GM12878 (cell line): ENCODE measurements around the gene FAM118A. TPM values are rescaled to one million over a fixed set of nuclear protein-coding genes. Genes with fewer than 3 reads are reported as not detected.

Experiments used
- ATAC-seq: fragments of 200-7000 bp; cut with Tn5 transposase; 3 replicates; pipeline ENCODE4 v1.9.1; 2020; ENCODE audit warnings: mild to moderate bottlenecking, moderate library complexity
- BruUV-seq: library from RNA; stranded (reverse); fragments of 400-500 nt; replicated peaks from 2 replicates; lab custom pipeline; 2021; lab: Mats Ljungman, UMichigan
- CTCF ChIA-PET: fragments of 300-600 bp; sonication (Branson Sonifier 250); formaldehyde crosslinking; extraction: SDS; loops from one replicate; lab custom pipeline; 2021; ENCODE audit warnings: inconsistent platforms; lab: Yijun Ruan, JAX
- POLR2A ChIA-PET: fragments of 350-600 bp; formaldehyde crosslinking; extraction: SDS; loops from one replicate; lab custom pipeline; 2021; ENCODE audit warnings: inconsistent platforms; lab: Charles Lee
- RAD21 ChIA-PET: fragments of 300-600 bp; sonication (Branson Sonifier 250); formaldehyde crosslinking; loops from one replicate; lab custom pipeline; 2023; ENCODE audit warnings: antibody characterized with exemption; ENCODE audit not compliant: unreplicated experiment; lab: Charles Lee
- SMC1A ChIA-PET: fragments of 300-600 bp; sonication (Branson Sonifier 250); formaldehyde crosslinking; loops from one replicate; lab custom pipeline; 2023; ENCODE audit not compliant: unreplicated experiment, uncharacterized antibody; lab: Charles Lee
- DNase-seq: peaks from one replicate; pipeline ENCODE4 v3.0.0-alpha.2; 2011; ENCODE audit warnings: low read depth, low spot score
- FAIRE-seq: peaks from 3 replicates; lab custom pipeline; 2011; peaks lifted over from hg19 to GRCh38; lab: Jason Lieb, UNC
- H2AFZ ChIP-seq: 2 replicates; pipeline ENCODE4 v1.6.0; 2011; ENCODE audit warnings: low read depth, low read length, control low read depth; ENCODE audit not compliant: control insufficient read depth
- H3K27ac ChIP-seq: 2 replicates; pipeline ENCODE4 v1.5.1; 2011; ENCODE audit warnings: control low read depth; ENCODE audit not compliant: control insufficient read depth, insufficient read depth
- H3K27me3 ChIP-seq, 2 experiments: replicated peaks in 1 of 2; 2 replicates each; pipeline versions ENCODE4 v1.6.0 to v1.6.1; 2011; ENCODE audit warnings: low read length in 1 of 2; ENCODE audit not compliant: control insufficient read depth in 2 of 2, insufficient read depth in 2 of 2
- H3K36me3 ChIP-seq, 2 experiments: 2 replicates each; pipeline ENCODE4 v1.5.1; 2011; ENCODE audit warnings: low read length in 1 of 2; ENCODE audit not compliant: control insufficient read depth in 2 of 2, insufficient read depth in 2 of 2
- H3K4me1 ChIP-seq: 2 replicates; pipeline ENCODE4 v1.6.1; 2011; ENCODE audit warnings: mild to moderate bottlenecking, low read length, moderate library complexity, mixed read lengths; ENCODE audit not compliant: control insufficient read depth, insufficient read depth
- H3K4me2 ChIP-seq: 2 replicates; pipeline ENCODE4 v1.6.0; 2011; ENCODE audit warnings: control low read depth; ENCODE audit not compliant: control insufficient read depth, insufficient read depth
- H3K4me3 ChIP-seq: fragments of 200-600 bp; sonication (generic); 2 replicates; pipeline ENCODE4 v1.5.1; 2016
- H3K79me2 ChIP-seq: 2 replicates; pipeline ENCODE4 v1.6.0; 2011; ENCODE audit warnings: low read length; ENCODE audit not compliant: control insufficient read depth, insufficient read depth
- H3K9ac ChIP-seq: 2 replicates; pipeline ENCODE4 v1.8.0; 2011; ENCODE audit warnings: low read length, control low read depth, mixed read lengths; ENCODE audit not compliant: control insufficient read depth, insufficient read depth
- H3K9me3 ChIP-seq: replicated peaks from 3 replicates; pipeline ENCODE4 v1.5.1; 2011; ENCODE audit warnings: mild to moderate bottlenecking, low read length; ENCODE audit not compliant: control insufficient read depth, insufficient read depth
- H4K20me1 ChIP-seq: 2 replicates; pipeline ENCODE4 v1.6.0; 2011; ENCODE audit not compliant: control insufficient read depth, insufficient read depth
- ATF7 ChIP-seq: fragments of 450-650 bp; IDR thresholded peaks from 2 replicates; pipeline ENCODE4 v1.6.1; 2016; ENCODE audit warnings: low read depth, mild to moderate bottlenecking
- MEF2A ChIP-seq: IDR thresholded peaks from 2 replicates; pipeline ENCODE4 v1.6.1; 2011; ENCODE audit warnings: low read depth, mild to moderate bottlenecking, low read length, moderate library complexity; ENCODE audit not compliant: insufficient read depth
- TCF12 ChIP-seq: IDR thresholded peaks from 2 replicates; pipeline ENCODE4 v1.6.1; 2011; ENCODE audit warnings: low read depth, mild to moderate bottlenecking, low read length
- WGBS: methylation state at CpG from one replicate; pipeline ENCODE4 v1.1.6; 2016; ENCODE audit warnings: low lambda C conversion rate; ENCODE audit not compliant: insufficient replicate concordance, insufficient coverage; ENCODE audit errors: missing lambda C conversion rate; 5-methylcytosine and 5-hydroxymethylcytosine counted together
- in situ Hi-C: fragments of 300-500 bp; cut with MboI; formaldehyde crosslinking; loops from 9 replicates; pipeline ENCODE4 v1.14.3; 2018; ENCODE audit warnings: mixed read lengths
- intact Hi-C: fragments of 100-400 bp; cut with micrococcal nuclease; formaldehyde crosslinking; loops from one replicate; pipeline ENCODE4 v1.14.2; 2022; ENCODE audit not compliant: unreplicated experiment
- polyA plus RNA-seq, 11 experiments: library from polyadenylated mRNA; depleted of rRNA in 4 of 11; unstranded in 6 of 11; stranded (reverse) in 5 of 11; fragments of >200 nt; fragmentation: Nextera tagmentation in 4 of 11; fragmentation: Illumina TruSeq in 1 of 11; extraction: Ambion mirVana in 4 of 11; extraction: Trizol in 1 of 11; gene quantifications; 1 replicate in 1 of 11; 2 replicates in 10 of 11; pipeline versions ENCODE4 v1.2.1 to v1.2.3, GENCODE V29; 2011 to 2016; ENCODE audit warnings: inconsistent platforms in 2 of 11, missing spikeins in 2 of 11, low read depth in 1 of 11
- total RNA-seq, 4 experiments: library from RNA; depleted of rRNA in 3 of 4; stranded (reverse); fragments of >200 nt in 3 of 4; fragmentation: Illumina TruSeq in 1 of 4; extraction: Trizol in 1 of 4; gene quantifications; 2 replicates each; pipeline versions ENCODE4 v1.2.1 to v1.2.3, GENCODE V29; 2013 to 2021
- TF ChIP-seq, protein P1 (sequence below): IDR thresholded peaks from 2 replicates; pipeline ENCODE4 v1.6.1; 2012; ENCODE audit warnings: mild to moderate bottlenecking, low read depth, low read length
- TF ChIP-seq, protein P2 (sequence below): fragments of 450-650 bp; conservative IDR thresholded peaks from 2 replicates; pipeline ENCODE4 v1.6.1; 2017; ENCODE audit warnings: mild to moderate bottlenecking, moderate library complexity
- TF ChIP-seq, protein P3 (sequence below): fragments of 450-650 bp; IDR thresholded peaks from 2 replicates; pipeline ENCODE4 v1.6.1; 2017; ENCODE audit warnings: mild to moderate bottlenecking, low read depth, inconsistent platforms; ENCODE audit not compliant: poor library complexity, severe bottlenecking
- TF ChIP-seq, protein P4 (sequence below): fragments of 450-650 bp; IDR thresholded peaks from 2 replicates; pipeline ENCODE4 v1.6.1; 2016; ENCODE audit warnings: mild to moderate bottlenecking

FAM118A gene
- total and polyA plus RNA-seq, 10 of the 15 experiments (the other 5 are each of a cell fraction or from before 2014, with no cell fraction given) = 17.4 to 332 (median 56.6) TPM

DNA sequence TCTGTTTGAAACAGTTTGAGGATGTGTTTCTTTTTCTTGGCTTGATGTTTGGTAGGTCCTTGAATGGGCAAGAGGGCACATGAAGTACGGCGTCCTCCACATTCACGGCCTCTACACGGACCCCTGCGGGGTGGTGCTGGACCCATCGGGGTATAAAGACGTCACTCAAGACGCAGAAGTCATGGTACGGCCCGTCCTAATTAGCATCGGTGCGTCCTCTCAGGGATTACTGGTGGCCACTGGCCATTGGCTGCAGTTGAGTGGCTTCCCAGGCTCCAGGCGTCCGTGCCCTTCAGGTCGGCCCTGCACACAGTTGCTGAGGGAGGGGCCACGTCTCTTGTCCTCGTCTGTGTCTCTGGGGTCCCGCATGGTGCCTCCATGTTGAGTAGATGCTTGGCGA is 20.8 kb downstream of the FAM118A start:
- Histone ChIP-seq H3K9me3 (no peaks in the 10 kb centered on the region), H3K4me1 (no peaks in the 10 kb centered on the region), H3K4me2 (no peak overlapping the region), H3K4me3 (no peak overlapping the region), H3K79me2 (no peaks in the 10 kb centered on the region; the same call in 1 of the 2 replicates), H3K9ac (no peak overlapping the region), H4K20me1 (no peaks in the 10 kb centered on the region), H3K27ac (no peak overlapping the region), H3K36me3 (peaks cover 11 to 19% of the 10 kb centered on the region in 2 experiments; a peak in 3 of 4 replicates), H3K27me3 (no peaks in the 10 kb centered on the region)
- ATAC-seq = no peak
- no TSS peak for BruUV-seq
- ChIA-PET RAD21 (no interaction called here), POLR2A (no interaction called here), CTCF (no interaction called here)
- no peak for FAIRE-seq
- no peak for DNase-seq
- in situ Hi-C loops = no loop called here
- TF ChIP-seq, protein P1, sequence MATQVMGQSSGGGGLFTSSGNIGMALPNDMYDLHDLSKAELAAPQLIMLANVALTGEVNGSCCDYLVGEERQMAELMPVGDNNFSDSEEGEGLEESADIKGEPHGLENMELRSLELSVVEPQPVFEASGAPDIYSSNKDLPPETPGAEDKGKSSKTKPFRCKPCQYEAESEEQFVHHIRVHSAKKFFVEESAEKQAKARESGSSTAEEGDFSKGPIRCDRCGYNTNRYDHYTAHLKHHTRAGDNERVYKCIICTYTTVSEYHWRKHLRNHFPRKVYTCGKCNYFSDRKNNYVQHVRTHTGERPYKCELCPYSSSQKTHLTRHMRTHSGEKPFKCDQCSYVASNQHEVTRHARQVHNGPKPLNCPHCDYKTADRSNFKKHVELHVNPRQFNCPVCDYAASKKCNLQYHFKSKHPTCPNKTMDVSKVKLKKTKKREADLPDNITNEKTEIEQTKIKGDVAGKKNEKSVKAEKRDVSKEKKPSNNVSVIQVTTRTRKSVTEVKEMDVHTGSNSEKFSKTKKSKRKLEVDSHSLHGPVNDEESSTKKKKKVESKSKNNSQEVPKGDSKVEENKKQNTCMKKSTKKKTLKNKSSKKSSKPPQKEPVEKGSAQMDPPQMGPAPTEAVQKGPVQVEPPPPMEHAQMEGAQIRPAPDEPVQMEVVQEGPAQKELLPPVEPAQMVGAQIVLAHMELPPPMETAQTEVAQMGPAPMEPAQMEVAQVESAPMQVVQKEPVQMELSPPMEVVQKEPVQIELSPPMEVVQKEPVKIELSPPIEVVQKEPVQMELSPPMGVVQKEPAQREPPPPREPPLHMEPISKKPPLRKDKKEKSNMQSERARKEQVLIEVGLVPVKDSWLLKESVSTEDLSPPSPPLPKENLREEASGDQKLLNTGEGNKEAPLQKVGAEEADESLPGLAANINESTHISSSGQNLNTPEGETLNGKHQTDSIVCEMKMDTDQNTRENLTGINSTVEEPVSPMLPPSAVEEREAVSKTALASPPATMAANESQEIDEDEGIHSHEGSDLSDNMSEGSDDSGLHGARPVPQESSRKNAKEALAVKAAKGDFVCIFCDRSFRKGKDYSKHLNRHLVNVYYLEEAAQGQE = no peak
- TF ChIP-seq, protein P2, sequence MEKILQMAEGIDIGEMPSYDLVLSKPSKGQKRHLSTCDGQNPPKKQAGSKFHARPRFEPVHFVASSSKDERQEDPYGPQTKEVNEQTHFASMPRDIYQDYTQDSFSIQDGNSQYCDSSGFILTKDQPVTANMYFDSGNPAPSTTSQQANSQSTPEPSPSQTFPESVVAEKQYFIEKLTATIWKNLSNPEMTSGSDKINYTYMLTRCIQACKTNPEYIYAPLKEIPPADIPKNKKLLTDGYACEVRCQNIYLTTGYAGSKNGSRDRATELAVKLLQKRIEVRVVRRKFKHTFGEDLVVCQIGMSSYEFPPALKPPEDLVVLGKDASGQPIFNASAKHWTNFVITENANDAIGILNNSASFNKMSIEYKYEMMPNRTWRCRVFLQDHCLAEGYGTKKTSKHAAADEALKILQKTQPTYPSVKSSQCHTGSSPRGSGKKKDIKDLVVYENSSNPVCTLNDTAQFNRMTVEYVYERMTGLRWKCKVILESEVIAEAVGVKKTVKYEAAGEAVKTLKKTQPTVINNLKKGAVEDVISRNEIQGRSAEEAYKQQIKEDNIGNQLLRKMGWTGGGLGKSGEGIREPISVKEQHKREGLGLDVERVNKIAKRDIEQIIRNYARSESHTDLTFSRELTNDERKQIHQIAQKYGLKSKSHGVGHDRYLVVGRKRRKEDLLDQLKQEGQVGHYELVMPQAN = no peak
- no peak for TF ChIP-seq ATF7
- TF ChIP-seq, protein P3, sequence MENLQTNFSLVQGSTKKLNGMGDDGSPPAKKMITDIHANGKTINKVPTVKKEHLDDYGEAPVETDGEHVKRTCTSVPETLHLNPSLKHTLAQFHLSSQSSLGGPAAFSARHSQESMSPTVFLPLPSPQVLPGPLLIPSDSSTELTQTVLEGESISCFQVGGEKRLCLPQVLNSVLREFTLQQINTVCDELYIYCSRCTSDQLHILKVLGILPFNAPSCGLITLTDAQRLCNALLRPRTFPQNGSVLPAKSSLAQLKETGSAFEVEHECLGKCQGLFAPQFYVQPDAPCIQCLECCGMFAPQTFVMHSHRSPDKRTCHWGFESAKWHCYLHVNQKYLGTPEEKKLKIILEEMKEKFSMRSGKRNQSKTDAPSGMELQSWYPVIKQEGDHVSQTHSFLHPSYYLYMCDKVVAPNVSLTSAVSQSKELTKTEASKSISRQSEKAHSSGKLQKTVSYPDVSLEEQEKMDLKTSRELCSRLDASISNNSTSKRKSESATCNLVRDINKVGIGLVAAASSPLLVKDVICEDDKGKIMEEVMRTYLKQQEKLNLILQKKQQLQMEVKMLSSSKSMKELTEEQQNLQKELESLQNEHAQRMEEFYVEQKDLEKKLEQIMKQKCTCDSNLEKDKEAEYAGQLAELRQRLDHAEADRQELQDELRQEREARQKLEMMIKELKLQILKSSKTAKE = no peak
- TF ChIP-seq, protein P4, sequence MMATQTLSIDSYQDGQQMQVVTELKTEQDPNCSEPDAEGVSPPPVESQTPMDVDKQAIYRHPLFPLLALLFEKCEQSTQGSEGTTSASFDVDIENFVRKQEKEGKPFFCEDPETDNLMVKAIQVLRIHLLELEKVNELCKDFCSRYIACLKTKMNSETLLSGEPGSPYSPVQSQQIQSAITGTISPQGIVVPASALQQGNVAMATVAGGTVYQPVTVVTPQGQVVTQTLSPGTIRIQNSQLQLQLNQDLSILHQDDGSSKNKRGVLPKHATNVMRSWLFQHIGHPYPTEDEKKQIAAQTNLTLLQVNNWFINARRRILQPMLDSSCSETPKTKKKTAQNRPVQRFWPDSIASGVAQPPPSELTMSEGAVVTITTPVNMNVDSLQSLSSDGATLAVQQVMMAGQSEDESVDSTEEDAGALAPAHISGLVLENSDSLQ = no peak
- no peak for TF ChIP-seq MEF2A
- TF ChIP-seq TCF12 = no peak
- TF ChIP-seq, all 136 proteins: peak for 0
- no peak overlapping the region for H2AFZ ChIP-seq
- SMC1A ChIA-PET = no interaction called here
- WGBS = 93% methylated on average over 19 of the region's 19 CpGs
- intact Hi-C loops = no loop called here
